ENCODE data around the gene ANO6.

The ANO6 gene

DNA sequence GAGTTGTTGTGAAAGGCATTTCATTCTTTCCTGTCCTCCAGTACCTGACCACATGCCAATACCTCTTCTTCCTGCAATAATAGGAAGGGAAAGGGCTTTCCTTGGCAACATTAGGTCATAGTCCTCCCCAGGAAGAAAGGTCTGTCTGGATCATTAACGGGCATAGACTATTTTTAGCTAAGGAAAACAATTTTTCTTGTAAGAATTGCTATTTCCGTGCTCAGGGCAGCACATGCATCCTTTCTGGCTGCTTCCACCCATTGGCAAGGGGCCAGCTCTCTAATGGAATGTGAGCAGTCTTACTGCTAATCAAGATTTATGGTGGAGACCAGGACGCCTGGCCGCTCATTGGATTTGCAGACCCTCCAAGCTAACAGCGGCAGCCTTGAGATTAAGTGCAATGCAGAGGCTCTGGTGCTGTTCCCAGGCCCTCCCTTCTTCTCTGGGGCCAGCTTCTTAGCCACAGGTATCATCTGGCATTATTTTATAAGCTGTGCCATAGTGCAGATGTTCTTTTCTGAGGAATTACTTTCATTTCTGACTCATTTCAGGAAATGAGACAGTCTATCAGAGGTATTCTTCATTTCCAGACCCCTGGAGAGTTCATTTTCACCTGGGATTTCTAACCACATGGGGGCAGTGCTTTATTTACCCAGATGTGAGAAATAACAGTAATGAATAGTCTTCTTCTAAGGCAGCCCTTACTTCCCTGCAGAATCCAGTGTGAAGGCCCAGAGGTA lies 52.9 kb downstream of the ANO6 start:
- peak in 2 of 10 donors; percentile 4 to 73 for DNase-seq
- intact Hi-C loops (cut with DNase I): no loop called here

- intact Hi-C loops (cut with DNase I): no loop called here
- no peak for DNase-seq
These were observed 53.5 kb downstream of the ANO6 start for GRCh38 chr12:45269412-45269751.

DNA sequence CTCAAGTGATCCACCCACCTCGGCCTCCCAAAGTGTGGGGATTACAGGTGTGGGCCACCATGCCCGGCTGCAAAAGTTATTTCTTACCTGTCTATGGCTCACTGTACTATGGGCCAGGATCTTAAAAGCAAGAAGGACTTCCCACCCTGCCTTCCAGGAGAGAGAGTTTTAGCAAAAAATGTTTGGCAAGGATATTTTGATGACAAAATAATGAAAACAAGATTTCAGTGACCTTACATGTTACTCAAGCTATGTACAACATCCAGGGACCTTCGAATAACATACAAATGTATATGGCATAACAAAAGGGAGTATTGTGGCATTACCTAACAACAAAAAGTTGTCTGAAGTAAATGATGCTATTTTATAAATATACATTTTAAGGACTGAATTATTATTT lies 55.1 kb downstream of the ANO6 start:
- DNase-seq: no peak
- intact Hi-C loops (cut with DNase I): no loop called here

GRCh38 chr12:45273717-45274271 lies 57.9 kb downstream of the ANO6 start:
- intact Hi-C loops (cut with DNase I): no loop called here
- DNase-seq: no peak

GRCh38 chr12:45276154-45276755 lies 60.4 kb downstream of the ANO6 start:
- no peak for DNase-seq
- intact Hi-C loops (cut with DNase I): no loop called here

DNA sequence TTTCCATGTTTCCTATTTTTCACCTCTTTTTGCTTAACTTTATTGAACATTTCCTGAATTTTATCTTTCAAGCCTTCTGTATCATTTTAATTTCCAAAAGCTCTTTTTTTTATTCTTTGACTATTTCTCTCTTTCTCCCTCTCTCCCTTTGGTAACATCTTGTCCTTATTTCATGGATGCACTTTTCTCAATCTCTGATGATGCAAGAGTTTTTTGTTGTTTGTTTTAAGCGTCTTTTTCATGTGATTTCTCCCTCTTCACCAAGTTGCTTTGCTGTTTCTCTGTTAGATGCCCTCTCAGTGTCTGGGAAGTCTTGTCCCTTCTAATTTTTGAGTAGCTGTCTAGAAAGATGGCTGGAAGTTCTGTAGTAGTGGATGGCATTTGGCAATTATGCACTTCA lies 62.6 kb downstream of the ANO6 start:
- DNase-seq: no peak
- intact Hi-C loops (cut with DNase I): no loop called here

- no peak for DNase-seq
- intact Hi-C loops (cut with DNase I): no loop called here
These were observed 64.3 kb downstream of the ANO6 start for GRCh38 chr12:45279931-45280830.

- intact Hi-C loops (cut with DNase I): no loop called here
- DNase-seq: no peak
These were observed 66.1 kb downstream of the ANO6 start for GRCh38 chr12:45281994-45282393.

GRCh38 chr12:45282411-45282810 lies 66.5 kb downstream of the ANO6 start:
- intact Hi-C loops (cut with DNase I): no loop called here
- no peak for DNase-seq

DNA sequence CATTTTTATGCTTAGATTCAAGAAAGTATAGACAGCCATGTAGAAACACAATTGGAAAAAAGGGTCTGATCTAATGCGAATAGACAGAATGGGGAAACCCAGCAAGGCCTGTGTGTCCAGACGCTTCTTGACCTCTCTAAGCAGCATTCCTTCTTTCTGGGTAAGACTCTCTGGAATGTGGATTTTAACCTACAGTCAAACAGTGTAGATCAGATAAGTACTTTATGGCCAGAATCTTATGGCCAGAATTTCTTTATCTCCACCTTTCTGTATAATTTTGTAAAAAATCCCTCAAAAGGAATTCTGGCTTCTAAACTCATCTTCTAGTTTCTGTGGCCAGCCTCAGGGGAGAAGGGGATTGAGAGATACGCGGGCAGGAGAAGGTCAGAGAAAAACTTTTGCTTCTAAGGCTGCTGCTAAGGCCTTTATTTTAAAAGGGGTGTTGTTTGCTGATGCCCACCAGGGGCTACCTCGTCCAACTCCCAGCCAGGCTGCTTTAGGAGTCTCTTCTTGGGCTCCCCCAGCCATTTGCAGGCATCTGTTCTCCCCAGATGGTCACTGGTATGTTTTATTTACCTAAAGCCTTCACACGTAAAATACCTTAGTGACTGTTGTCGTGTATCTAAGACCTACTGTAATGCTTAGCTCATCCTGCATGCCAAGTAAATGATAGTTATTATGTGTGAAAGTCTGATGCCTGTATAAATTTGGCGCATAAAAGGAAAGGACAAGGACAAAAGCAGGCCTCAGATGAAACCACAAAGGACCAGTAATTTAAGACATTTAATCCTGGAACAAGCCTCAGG lies 68.4 kb downstream of the ANO6 start:
- intact Hi-C loops (cut with DNase I): no loop called here

DNA sequence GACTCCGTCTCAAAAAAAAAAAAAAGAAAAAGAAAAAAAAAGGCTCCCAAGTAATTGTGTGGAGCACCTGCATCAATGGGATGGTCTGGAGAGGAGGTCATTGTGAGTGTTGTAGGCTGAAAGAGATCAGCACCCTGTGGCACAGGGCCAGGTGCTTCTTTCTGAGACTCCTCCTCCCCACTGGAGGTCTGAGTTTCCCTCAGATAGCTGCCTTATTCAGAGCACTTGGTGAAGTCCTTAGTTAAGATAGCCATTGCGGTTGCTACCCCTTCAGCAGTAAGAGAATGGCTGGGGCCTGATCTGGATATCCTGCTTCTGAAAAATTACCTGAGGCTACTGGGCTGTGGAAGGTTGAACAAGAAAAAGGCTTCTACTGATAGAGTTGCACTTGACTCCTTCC lies 69.8 kb downstream of the ANO6 start:
- intact Hi-C loops (cut with DNase I): no loop called here
- DNase-seq: no peak

More for the DNA sequence above, 68.4 kb downstream of the ANO6 start:
- DNase-seq: no peak

DNA sequence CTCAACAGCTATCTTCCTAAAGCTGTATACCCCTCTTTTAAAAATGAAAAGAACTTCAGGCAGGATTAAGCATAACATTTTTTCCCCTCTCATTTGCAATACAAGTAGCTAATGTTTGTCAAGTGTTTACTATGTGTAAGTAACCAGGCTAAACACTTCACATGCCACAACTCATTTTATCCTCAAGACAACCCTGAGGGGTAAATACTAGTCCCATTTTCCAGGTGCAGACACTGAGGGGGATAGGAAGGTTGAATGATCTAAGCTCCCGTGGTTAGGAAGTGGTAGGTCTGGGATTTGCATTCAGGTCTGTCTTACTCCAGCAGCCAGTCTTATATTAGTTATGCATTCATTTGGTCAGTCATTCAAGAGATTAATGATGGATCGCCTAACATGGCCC lies 70.7 kb downstream of the ANO6 start:
- intact Hi-C loops (cut with DNase I): no loop called here
- no peak for DNase-seq

GRCh38 chr12:45289245-45290215 lies 73.6 kb downstream of the ANO6 start:
- intact Hi-C loops (cut with DNase I): no loop called here
- no peak for DNase-seq

DNA sequence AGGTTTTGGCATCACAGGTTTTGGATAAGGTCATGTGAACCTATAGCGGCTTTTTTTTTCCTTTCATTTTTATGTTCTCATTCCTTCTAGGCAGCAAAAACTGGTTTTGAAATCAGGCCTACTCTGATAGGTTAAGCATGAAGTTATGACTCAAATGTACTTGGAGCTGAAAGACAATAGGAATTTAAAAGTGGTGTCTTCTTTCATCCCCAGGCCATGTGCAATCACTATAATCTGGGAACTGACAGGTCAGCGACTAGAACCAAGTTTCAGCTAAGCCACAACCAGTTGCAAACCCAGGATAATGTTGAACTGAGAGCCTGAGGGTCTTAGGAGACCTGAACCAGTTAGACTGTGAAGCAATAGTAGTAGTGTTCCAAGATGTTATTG lies 74.3 kb downstream of the ANO6 start:
- intact Hi-C loops (cut with DNase I): no loop called here
- DNase-seq: no peak

GRCh38 chr12:45291518-45291917 lies 75.6 kb downstream of the ANO6 start:
- intact Hi-C loops (cut with DNase I): no loop called here
- DNase-seq: no peak

DNA sequence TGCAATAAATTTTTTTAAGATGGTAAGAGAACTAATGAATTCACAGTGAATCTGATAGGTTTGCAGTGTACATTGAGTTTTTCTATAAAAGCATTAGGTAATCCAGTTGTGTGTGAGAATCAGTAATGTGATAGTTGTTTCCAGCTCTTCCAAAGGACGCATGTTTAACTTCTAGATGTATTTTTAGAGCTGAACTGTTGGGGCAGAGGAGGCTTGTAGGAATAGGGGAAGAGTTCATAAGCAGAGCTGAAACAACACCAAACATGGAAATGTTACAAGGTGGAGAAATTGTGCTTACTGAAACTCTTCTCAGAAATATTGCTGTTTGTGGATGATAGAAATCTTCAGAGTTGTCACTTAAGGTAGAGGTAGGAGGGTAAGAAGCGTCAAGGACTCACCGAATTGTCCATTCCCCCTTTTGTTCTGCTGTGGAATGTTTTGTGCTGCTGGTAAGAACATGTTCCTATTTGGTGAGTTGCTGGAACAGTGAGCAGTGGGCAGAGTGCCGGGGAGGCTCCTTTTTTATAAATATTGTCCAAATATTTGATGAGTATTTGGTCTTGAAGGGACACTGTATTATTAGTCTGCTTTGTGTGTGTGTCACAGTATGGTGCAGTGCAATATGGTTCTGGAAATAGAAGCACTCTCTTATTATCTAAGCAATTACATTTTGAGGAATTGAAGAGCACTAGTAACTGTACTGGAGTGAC lies 76.7 kb downstream of the ANO6 start:
- no peak for DNase-seq

DNA sequence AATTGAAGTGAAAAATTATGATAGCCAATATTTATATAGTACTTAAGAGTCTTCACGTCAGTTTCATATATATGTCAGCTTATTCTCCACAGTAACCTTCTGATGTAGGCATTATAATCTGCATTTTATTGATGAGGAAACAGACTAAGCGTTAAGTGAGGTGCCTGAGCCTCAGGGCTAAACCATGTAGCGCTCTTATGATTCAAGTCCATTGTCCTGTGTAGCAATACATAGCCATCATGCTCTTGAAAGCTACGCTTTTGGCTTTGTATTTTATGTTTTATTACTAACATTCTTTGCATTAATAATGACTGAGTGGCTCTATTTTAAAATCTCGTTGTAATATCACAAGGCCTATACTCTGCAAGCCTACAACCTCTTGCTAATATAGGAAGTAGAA lies 79.0 kb downstream of the ANO6 start:
- intact Hi-C loops (cut with DNase I): no loop called here
- DNase-seq: no peak

More for the DNA sequence above, 76.7 kb downstream of the ANO6 start:
- intact Hi-C loops (cut with DNase I): no loop called here

DNA sequence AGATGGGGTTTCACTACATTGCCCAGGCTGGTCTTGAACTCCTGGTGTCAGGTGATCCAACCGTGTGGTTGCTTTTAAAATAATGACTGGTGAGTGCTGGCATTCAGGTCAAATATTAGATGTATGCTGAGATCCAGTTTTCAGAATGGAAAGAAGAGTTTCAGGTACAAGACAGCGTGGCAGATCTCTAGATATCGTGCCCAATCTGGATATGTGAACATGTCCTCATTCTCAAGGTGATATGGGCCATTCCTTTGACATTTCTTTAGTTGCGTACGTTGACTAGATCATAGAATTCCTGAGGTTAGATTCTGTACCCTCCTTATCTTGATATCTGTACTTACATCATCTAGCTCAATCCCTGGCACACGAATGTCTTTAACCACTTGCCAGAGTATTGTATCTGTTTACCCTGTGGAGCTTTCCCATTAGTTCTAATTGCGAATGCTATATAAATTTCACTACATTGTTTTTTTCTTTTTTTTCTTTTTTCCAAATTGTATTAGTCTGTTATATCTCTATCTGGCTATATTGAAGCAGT lies 80.2 kb downstream of the ANO6 start:
- intact Hi-C loops (cut with DNase I): no loop called here

More for the DNA sequence above, 80.2 kb downstream of the ANO6 start:
- DNase-seq: no peak

Measured in posterior cingulate gyrus (tissue), 11 donors.